Astrocyte (in vitro differentiated cells and primary cell): ENCODE results near the gene VAV2. TPM values are rescaled to one million over a fixed set of nuclear protein-coding genes. Genes with fewer than 3 reads are reported as not detected.

Source experiments
- DNase-seq: peaks from one replicate; pipeline ENCODE4 v3.0.0-alpha.2; 2010; ENCODE audit warnings: low read depth
- FAIRE-seq: peaks from 2 replicates; lab custom pipeline; 2011; peaks lifted over from hg19 to GRCh38; lab: Jason Lieb, UNC
- H2AFZ ChIP-seq: 2 replicates; pipeline ENCODE4 v1.6.0; 2012; ENCODE audit warnings: low read depth, low read length, inconsistent platforms
- H3K27ac ChIP-seq: 2 replicates; pipeline ENCODE4 v1.5.1; 2011; ENCODE audit warnings: low read depth, low read length, inconsistent platforms
- H3K27me3 ChIP-seq: 2 replicates; pipeline ENCODE4 v1.6.0; 2011; ENCODE audit warnings: low read length, inconsistent platforms; ENCODE audit not compliant: insufficient read depth
- H3K36me3 ChIP-seq: 2 replicates; pipeline ENCODE4 v1.5.1; 2011; ENCODE audit warnings: low read length, inconsistent platforms; ENCODE audit not compliant: insufficient read depth
- H3K4me1 ChIP-seq: 2 replicates; pipeline ENCODE4 v1.5.1; 2011; ENCODE audit warnings: low read length, inconsistent platforms; ENCODE audit not compliant: insufficient read depth
- H3K4me2 ChIP-seq: 2 replicates; pipeline ENCODE4 v1.6.0; 2012; ENCODE audit warnings: low read length, inconsistent platforms
- H3K4me3 ChIP-seq: 2 replicates; pipeline ENCODE4 v1.5.1; 2011; ENCODE audit warnings: low read depth, mild to moderate bottlenecking, low read length, inconsistent platforms; ENCODE audit not compliant: insufficient read depth
- H3K79me2 ChIP-seq: 2 replicates; pipeline ENCODE4 v1.6.0; 2012; ENCODE audit warnings: mild to moderate bottlenecking, low read length, inconsistent platforms; ENCODE audit not compliant: insufficient read depth
- H3K9ac ChIP-seq: 2 replicates; pipeline ENCODE4 v1.6.0; 2012; ENCODE audit warnings: mild to moderate bottlenecking, low read length, inconsistent platforms
- H3K9me3 ChIP-seq: 2 replicates; pipeline ENCODE4 v1.5.1; 2012; ENCODE audit warnings: low read depth, mild to moderate bottlenecking, low read length, inconsistent platforms; ENCODE audit not compliant: insufficient read depth
- H4K20me1 ChIP-seq: 2 replicates; pipeline ENCODE4 v1.6.0; 2012; ENCODE audit warnings: low read length, inconsistent platforms; ENCODE audit not compliant: insufficient read depth
- H3K27ac Mint-ChIP-seq: one replicate; pipeline ENCODE4 v1.8.0; 2021; ENCODE audit warnings: mild to moderate bottlenecking, mixed read lengths; ENCODE audit not compliant: unreplicated experiment
- H3K27me3 Mint-ChIP-seq: one replicate; pipeline ENCODE4 v1.8.0; 2021; ENCODE audit warnings: low read depth, mixed read lengths; ENCODE audit not compliant: unreplicated experiment
- H3K36me3 Mint-ChIP-seq: one replicate; pipeline ENCODE4 v1.8.0; 2021; ENCODE audit warnings: low read depth, mixed read lengths; ENCODE audit not compliant: unreplicated experiment
- H3K4me1 Mint-ChIP-seq: one replicate; pipeline ENCODE4 v1.8.0; 2021; ENCODE audit warnings: low read depth, mixed read lengths; ENCODE audit not compliant: unreplicated experiment
- H3K4me3 Mint-ChIP-seq: one replicate; pipeline ENCODE4 v1.8.0; 2021; ENCODE audit warnings: mild to moderate bottlenecking, moderate library complexity, mixed read lengths; ENCODE audit not compliant: unreplicated experiment
- H3K9me3 Mint-ChIP-seq: one replicate; pipeline ENCODE4 v1.8.0; 2021; ENCODE audit warnings: mild to moderate bottlenecking, mixed read lengths; ENCODE audit not compliant: unreplicated experiment
- CTCF ChIP-seq: IDR thresholded peaks from 2 replicates; pipeline ENCODE4 v1.5.1; 2011; ENCODE audit warnings: low read depth, mild to moderate bottlenecking, inconsistent platforms, low read length, moderate library complexity; ENCODE audit not compliant: insufficient read depth
- EZH2 ChIP-seq: IDR thresholded peaks from 2 replicates; pipeline ENCODE4 v1.6.1; 2012; ENCODE audit warnings: mild to moderate bottlenecking, low read length, inconsistent platforms; ENCODE audit not compliant: insufficient read depth
- total RNA-seq: library from RNA; stranded (reverse); gene quantifications from 2 replicates; pipeline ENCODE4 v1.2.1, GENCODE V29; 2021

Gene VAV2
- total RNA-seq, 1 donor from 2014 or later = 36.5 TPM

DNA sequence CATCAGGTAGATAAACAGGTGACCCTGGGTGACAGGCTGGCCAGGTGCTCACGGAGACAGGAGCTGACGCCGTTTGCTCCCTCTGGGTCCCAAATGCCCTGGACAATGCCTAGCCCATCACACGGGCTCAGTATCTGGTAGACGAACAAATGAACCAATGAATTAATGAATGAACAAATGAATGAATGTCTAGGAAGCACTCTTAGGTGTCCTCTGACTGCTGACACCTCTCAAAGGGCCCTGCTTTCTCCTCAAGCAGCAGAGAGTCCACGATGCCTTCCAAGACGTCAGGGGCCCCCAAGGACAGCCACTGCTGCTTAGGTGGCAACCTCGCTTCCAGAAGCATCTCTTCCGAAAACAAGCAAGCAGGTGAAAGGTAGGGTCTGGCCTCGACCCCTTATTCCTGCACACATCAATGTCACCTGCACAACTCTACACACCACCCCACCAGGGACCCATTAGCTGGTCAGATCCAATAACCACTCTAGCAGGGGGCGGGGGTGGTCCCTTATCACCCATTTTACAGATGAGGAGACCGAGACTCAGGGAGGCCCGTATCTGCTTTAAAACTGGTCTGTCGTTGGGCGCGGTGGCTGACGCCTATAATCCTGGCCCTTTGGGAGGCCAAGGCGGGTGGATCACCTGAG is 45.2 kb downstream of the VAV2 start:
- no peak overlapping the region for H3K4me3 ChIP-seq
- Mint-ChIP-seq H3K4me1 (peaks cover 10% of the 10 kb centered on the region), H3K36me3 (peaks cover 9% of the 10 kb centered on the region), H3K27ac (no peak overlapping the region), H3K9me3 (no peaks in the 10 kb centered on the region), H3K4me3 (no peak overlapping the region), H3K27me3 (no peaks in the 10 kb centered on the region)
- peaks cover 97% of the 10 kb centered on the region for H3K79me2 ChIP-seq
- H3K27ac ChIP-seq = no peak overlapping the region
- TF ChIP-seq EZH2 (no peak), CTCF (no peak)
- FAIRE-seq (no peak), DNase-seq (no peak)
- H4K20me1 ChIP-seq = peaks cover 98% of the 10 kb centered on the region
- no peak overlapping the region for H3K9ac ChIP-seq
- H3K4me1 ChIP-seq = peaks cover 34% of the 10 kb centered on the region
- no peaks in the 10 kb centered on the region for H3K36me3 ChIP-seq
- no peaks in the 10 kb centered on the region for H3K27me3 ChIP-seq
- H3K4me2 ChIP-seq = no peak overlapping the region
- H2AFZ ChIP-seq = no peak overlapping the region
- H3K9me3 ChIP-seq = no peaks in the 10 kb centered on the region

- Histone ChIP-seq H3K4me3 (no peak overlapping the region), H3K36me3 (no peaks in the 10 kb centered on the region), H2AFZ (no peak overlapping the region), H3K9ac (no peak overlapping the region), H3K4me2 (no peak overlapping the region), H3K9me3 (no peaks in the 10 kb centered on the region), H3K79me2 (peaks cover 92% of the 10 kb centered on the region), H3K27me3 (no peaks in the 10 kb centered on the region), H3K27ac (no peak overlapping the region), H4K20me1 (peaks cover 94% of the 10 kb centered on the region), H3K4me1 (peaks cover 34% of the 10 kb centered on the region)
- H3K9me3 Mint-ChIP-seq = no peaks in the 10 kb centered on the region
- TF ChIP-seq EZH2 = no peak
- no peak for TF ChIP-seq CTCF
- H3K27me3 Mint-ChIP-seq = no peaks in the 10 kb centered on the region
- H3K4me1 Mint-ChIP-seq = peaks cover 10% of the 10 kb centered on the region
- H3K36me3 Mint-ChIP-seq = peaks cover 11% of the 10 kb centered on the region
- peak overlapping the region; percentile 20 for H3K4me3 Mint-ChIP-seq
- no peak for FAIRE-seq
- DNase-seq = no peak
- H3K27ac Mint-ChIP-seq = no peak overlapping the region
Observed at GRCh38 chr9:133945977-133946753, 46.0 kb downstream of the VAV2 start.
